K562 (cell line): ENCODE data around the gene ERBB4. TPM values are rescaled to one million over a fixed set of nuclear protein-coding genes. Genes with fewer than 3 reads are reported as not detected.

Source experiments
- ATAC-seq: fragments of 200-7000 bp; cut with Tn5 transposase; 3 replicates; pipeline ENCODE4 v1.9.1; 2020; ENCODE audit warnings: moderate library complexity
- BruUV-seq: library from RNA; stranded (reverse); fragments of 400-500 nt; replicated peaks from 2 replicates; lab custom pipeline; 2021; lab: Mats Ljungman, UMichigan
- CTCF ChIA-PET: fragments of 300-600 bp; formaldehyde crosslinking; extraction: SDS; loops from one replicate; lab custom pipeline; 2021; ENCODE audit warnings: low intra/inter-chr PET ratio; lab: Yijun Ruan, JAX
- POLR2A ChIA-PET: fragments of 300-600, 350-650 bp; sonication (Branson Sonifier 250); formaldehyde crosslinking; extraction: SDS; loops from one replicate; lab custom pipeline; 2021; ENCODE audit warnings: antibody characterized with exemption, inconsistent platforms; lab: Yijun Ruan, JAX
- DNase-seq, 4 experiments: peaks; one replicate each; pipeline versions ENCODE4 v3.0.0 to v3.0.0-alpha.2; 2011 to 2018; ENCODE audit warnings: low spot score in 3 of 4, mixed read lengths in 3 of 4; ENCODE audit errors: extremely low read depth in 1 of 4
- FAIRE-seq: peaks from 2 replicates; lab custom pipeline; 2011; peaks lifted over from hg19 to GRCh38; lab: Jason Lieb, UNC
- H2AFZ ChIP-seq: 2 replicates; pipeline ENCODE4 v1.6.0; 2011; ENCODE audit warnings: low read depth, low read length, control low read depth, inconsistent platforms
- H3K27ac ChIP-seq: fragments of 200-600 bp; 3 replicates; pipeline ENCODE4 v1.8.0; 2011; ENCODE audit warnings: low read depth, mild to moderate bottlenecking, control low read depth, inconsistent platforms, low read length, moderate library complexity, mixed read lengths; ENCODE audit errors: extremely low read depth
- H3K27me3 ChIP-seq, 2 experiments: fragments of 300-600 bp in 1 of 2; 2 replicates in 1 of 2; 3 replicates in 1 of 2; pipeline versions ENCODE4 v1.6.0 to v1.8.0; 2011; ENCODE audit warnings: inconsistent platforms in 2 of 2, low read length in 2 of 2, mild to moderate bottlenecking in 1 of 2, mixed read lengths in 1 of 2, moderate library complexity in 1 of 2; ENCODE audit not compliant: control insufficient read depth in 2 of 2, insufficient read depth in 2 of 2
- H3K36me3 ChIP-seq: fragments of 300-600 bp; 3 replicates; pipeline ENCODE4 v1.8.0; 2011; ENCODE audit warnings: mild to moderate bottlenecking, low read length, inconsistent platforms; ENCODE audit not compliant: control insufficient read depth, insufficient read depth
- H3K4me1 ChIP-seq, 2 experiments: fragments of 200-600 bp in 1 of 2; replicated peaks in 1 of 2; 2 replicates in 1 of 2; 3 replicates in 1 of 2; pipeline versions ENCODE4 v1.5.1 to v1.8.0; 2011; ENCODE audit warnings: inconsistent platforms in 2 of 2, low read length in 2 of 2, mild to moderate bottlenecking in 1 of 2, mixed read lengths in 1 of 2, moderate library complexity in 1 of 2; ENCODE audit not compliant: control insufficient read depth in 2 of 2, insufficient read depth in 2 of 2
- H3K4me2 ChIP-seq: 2 replicates; pipeline ENCODE4 v1.6.1; 2011; ENCODE audit warnings: low read length, control low read depth, inconsistent platforms, mixed read lengths; ENCODE audit not compliant: insufficient read depth
- H3K4me3 ChIP-seq: fragments of 200-600 bp; sonication (generic), shearing (Covaris generic); 2 replicates; pipeline ENCODE4 v1.5.1; 2016; ENCODE audit warnings: control low read depth, inconsistent platforms
- H3K79me2 ChIP-seq: fragments of 200-600 bp; 3 replicates; pipeline ENCODE4 v1.8.0; 2011; ENCODE audit warnings: low read length, inconsistent platforms; ENCODE audit not compliant: control insufficient read depth, insufficient read depth
- H3K9ac ChIP-seq, 2 experiments: 2 replicates each; pipeline versions ENCODE4 v1.6.0 to v1.6.1; 2011; ENCODE audit warnings: low read depth in 2 of 2, low read length in 2 of 2, control low read depth in 1 of 2, inconsistent platforms in 1 of 2, mild to moderate bottlenecking in 1 of 2, mixed read lengths in 1 of 2; ENCODE audit not compliant: insufficient read depth in 1 of 2
- H3K9me1 ChIP-seq: one replicate; pipeline ENCODE4 v1.6.0; 2011; ENCODE audit warnings: inconsistent platforms, mild to moderate bottlenecking, low read length, moderate library complexity; ENCODE audit not compliant: control insufficient read depth, insufficient read depth
- H3K9me3 ChIP-seq: replicated peaks from 2 replicates; pipeline ENCODE4 v1.5.1; 2011; ENCODE audit warnings: low read depth, low read length, inconsistent platforms; ENCODE audit not compliant: control insufficient read depth, insufficient read depth
- H4K20me1 ChIP-seq: replicated peaks from 2 replicates; pipeline ENCODE4 v1.6.1; 2011; ENCODE audit warnings: low read length, inconsistent platforms, mixed read lengths; ENCODE audit not compliant: control insufficient read depth, insufficient read depth
- ELF1 ChIP-seq: fragments of 200-800 bp; sonication (Bioruptor generic); IDR thresholded peaks from 2 replicates; pipeline ENCODE4 v1.6.1; 2016; ENCODE audit warnings: missing genetic modification characterization, missing compliant biosample characterization
- ETS1 ChIP-seq: conservative IDR thresholded peaks from 2 replicates; pipeline ENCODE4 v1.6.1; 2011; ENCODE audit warnings: low read depth, mild to moderate bottlenecking, low read length; ENCODE audit not compliant: control insufficient read depth
- FOXJ3 ChIP-seq: sonication (generic); formaldehyde crosslinking; IDR thresholded peaks from 2 replicates; pipeline ENCODE4 v1.4.0; 2020; ENCODE audit warnings: mild to moderate bottlenecking, missing genetic modification reagents
- HOMEZ ChIP-seq: fragments of 250-450 bp; sonication (Bioruptor Pico); IDR thresholded peaks from 2 replicates; pipeline ENCODE4 v1.4.0; 2020; ENCODE audit warnings: mild to moderate bottlenecking, moderate library complexity
- WGBS: fragments of 100-300 bp; shearing (Covaris generic); methylation state at CpG from one replicate; pipeline ENCODE4 v1.1.6; 2016; ENCODE audit warnings: low coverage, mixed read lengths; ENCODE audit not compliant: insufficient coverage; ENCODE audit errors: missing lambda C conversion rate; 5-methylcytosine and 5-hydroxymethylcytosine counted together
- in situ Hi-C: fragments of 300-500 bp; cut with MboI; formaldehyde crosslinking; loops from 4 replicates; pipeline ENCODE4 v1.15.0; 2018; ENCODE audit warnings: inconsistent platforms, mixed read lengths
- intact Hi-C: fragments of 100-400 bp; cut with micrococcal nuclease; formaldehyde crosslinking; loops from 2 replicates; pipeline ENCODE4 v1.14.2; 2022
- polyA plus RNA-seq, 8 experiments: library from polyadenylated mRNA; depleted of rRNA in 4 of 8; stranded (reverse) in 5 of 8; unstranded in 3 of 8; fragments of >200 nt; fragmentation: Nextera tagmentation in 2 of 8; fragmentation: Illumina TruSeq in 1 of 8; extraction: Ambion mirVana in 2 of 8; extraction: Trizol in 1 of 8; gene quantifications; 2 replicates each; pipeline versions ENCODE4 v1.2.1 to v1.2.3, GENCODE V29; 2011 to 2014; ENCODE audit warnings: inconsistent platforms in 1 of 8, missing spikeins in 1 of 8
- total RNA-seq, 7 experiments: library from RNA; depleted of rRNA in 6 of 7; stranded (reverse); fragments of >200 nt in 6 of 7; fragmentation: Illumina TruSeq in 2 of 7; extraction: Trizol in 2 of 7; gene quantifications; 2 replicates each; pipeline versions ENCODE4 v1.2.1 to v1.2.3, GENCODE V29; 2011 to 2021; ENCODE audit warnings: low replicate concordance in 1 of 7

ERBB4 gene
- total and polyA plus RNA-seq, 9 of the 15 experiments (the other 6 are each of a cell fraction or from before 2014, with no cell fraction given) = not detected

GRCh38 chr2:211429256-211429920 is 1109.2 kb downstream of the ERBB4 start:
- in situ Hi-C loops = no loop called here

More at GRCh38 chr2:211429256-211429920, 1109.2 kb downstream of the ERBB4 start:
- H2AFZ ChIP-seq = no peak overlapping the region
- TF ChIP-seq ETS1 = no peak
- no peak for TF ChIP-seq HOMEZ (CRISPR knock-in tag)
- TF ChIP-seq FOXJ3 (CRISPR knock-in tag) = no peak
- no peak for TF ChIP-seq ELF1 (tag)
- TF ChIP-seq, all 486 proteins: peak for 0
- no peaks in the 10 kb centered on the region for H3K27me3 ChIP-seq
- no peak overlapping the region for H3K9ac ChIP-seq
- no peak overlapping the region for H3K4me3 ChIP-seq
- 0% methylated on average over 3 of the region's 3 CpGs for WGBS
- DNase-seq (no peak), FAIRE-seq (no peak), ATAC-seq (no peak)
- no peaks in the 10 kb centered on the region for H3K36me3 ChIP-seq
- ChIA-PET CTCF (no interaction called here), POLR2A (interaction anchor here (0.7 kb wide), 1 partner anchor 1286 kb away, joined by 3 read pairs; no protein-coding TSS in a partner anchor)
- no peaks in the 10 kb centered on the region for H3K79me2 ChIP-seq
- H3K27ac ChIP-seq = no peak overlapping the region
- no peaks in the 10 kb centered on the region for H3K9me1 ChIP-seq
- BruUV-seq = no TSS peak
- no peak overlapping the region for H3K4me2 ChIP-seq
- H4K20me1 ChIP-seq = no peaks in the 10 kb centered on the region
- H3K9me3 ChIP-seq = no peaks in the 10 kb centered on the region
- H3K4me1 ChIP-seq = no peaks in the 10 kb centered on the region
- intact Hi-C loops = no loop called here
